GM21723 (cell line): ENCODE data around the gene CCDC14.

Source experiments
- ATAC-seq: cut with Tn5 transposase; IDR thresholded peaks from one replicate; pipeline ENCODE4 v1.9.1; 2021; ENCODE audit warnings: mild to moderate bottlenecking, moderate library complexity; ENCODE audit not compliant: unreplicated experiment

Gene CCDC14

DNA sequence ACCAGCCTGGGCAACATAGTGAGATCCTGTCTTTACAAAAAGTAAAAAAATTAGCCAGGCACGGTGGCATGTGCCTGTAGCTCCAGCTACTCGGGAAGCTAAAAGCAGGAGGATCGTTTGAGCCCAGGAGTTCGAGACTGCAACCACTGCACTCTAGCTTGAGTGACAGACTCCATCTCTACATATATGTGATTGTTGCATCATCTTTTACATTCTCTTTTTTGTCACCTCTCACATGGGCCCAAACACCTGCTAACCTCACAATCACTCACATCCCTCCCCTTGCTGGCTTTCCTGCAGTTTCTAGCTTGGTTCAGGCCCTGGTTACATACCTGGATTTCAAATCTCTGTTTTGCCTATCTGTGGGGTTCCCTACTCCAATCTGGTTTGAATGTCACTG is 96.3 kb downstream of the CCDC14 start:
- ATAC-seq = no peak
